DMS 273 treated with DMSO at 0.1 percent for 48 hours (cell line): Measurements from ENCODE around the gene LRRC7.

Experiments used
- DNase-seq: peaks from one replicate; lab custom pipeline; 2025; lab: John Stamatoyannopoulos, UW

LRRC7 gene

GRCh38 chr1:70092526-70092925 is 524.8 kb downstream of the LRRC7 start:
- no peak for DNase-seq

- DNase-seq, result no peak
Measured at GRCh38 chr1:70093250-70093975, 525.7 kb downstream of the LRRC7 start.

GRCh38 chr1:70101231-70101630 is 533.5 kb downstream of the LRRC7 start:
- no peak for DNase-seq

GRCh38 chr1:70101774-70102173 is 534.1 kb downstream of the LRRC7 start:
- DNase-seq, result no peak

GRCh38 chr1:70103770-70104169 is 536.0 kb downstream of the LRRC7 start:
- no peak for DNase-seq

GRCh38 chr1:70109241-70109640 is 541.5 kb downstream of the LRRC7 start:
- no peak for DNase-seq

- DNase-seq, result no peak
Measured at GRCh38 chr1:70112838-70113237, 545.1 kb downstream of the LRRC7 start.

GRCh38 chr1:70115315-70115714 is 547.6 kb downstream of the LRRC7 start:
- DNase-seq, result no peak

- DNase-seq, result no peak
Measured at GRCh38 chr1:70117046-70117445, 549.3 kb downstream of the LRRC7 start.

- no peak for DNase-seq
Measured at GRCh38 chr1:70134148-70134547, 566.4 kb downstream of the LRRC7 start.

- DNase-seq, result no peak
Measured at GRCh38 chr1:70140343-70140742, 572.6 kb downstream of the LRRC7 start.

GRCh38 chr1:70140894-70141293 is 573.2 kb downstream of the LRRC7 start:
- no peak for DNase-seq

GRCh38 chr1:70142075-70142474 is 574.4 kb downstream of the LRRC7 start:
- no peak for DNase-seq

GRCh38 chr1:70143048-70143659 is 575.4 kb downstream of the LRRC7 start:
- DNase-seq, result no peak

- DNase-seq, result no peak
Measured at GRCh38 chr1:70146488-70146887, 578.8 kb downstream of the LRRC7 start.

- no peak for DNase-seq
Measured at GRCh38 chr1:70150444-70150843, 582.7 kb downstream of the LRRC7 start.

- no peak for DNase-seq
Measured at GRCh38 chr1:70153739-70154138, 586.0 kb downstream of the LRRC7 start.

GRCh38 chr1:70156529-70157120 is 588.9 kb downstream of the LRRC7 start:
- no peak for DNase-seq

- DNase-seq, result no peak
Measured at GRCh38 chr1:70164350-70164749, 596.6 kb downstream of the LRRC7 start.

GRCh38 chr1:70168283-70168682 is 600.6 kb downstream of the LRRC7 start:
- DNase-seq, result no peak

- no peak for DNase-seq
Measured at GRCh38 chr1:70169018-70169839, 601.5 kb downstream of the LRRC7 start.

- no peak for DNase-seq
Measured at GRCh38 chr1:70171512-70171911, 603.8 kb downstream of the LRRC7 start.
